Gastroesophageal sphincter (tissue), 4 donors: ENCODE data around the gene RAPGEFL1. TPM values are rescaled to one million over a fixed set of nuclear protein-coding genes. Genes with fewer than 3 reads are reported as not detected.

Source experiments
- ATAC-seq: fragments of 150-250 bp; one replicate; pipeline ENCODE4 v1.9.1; 2016; ENCODE audit warnings: mild to moderate bottlenecking, moderate library complexity
- H3K27ac ChIP-seq, 4 donors: fragments of 200-600 bp; sonication (generic) in 3 of 4; 1 replicate in 3 of 4; 2 replicates in 1 of 4; pipeline ENCODE4 v1.5.1; 2016 to 2019
- H3K27me3 ChIP-seq: fragments of 200-600 bp; sonication (generic); one replicate; pipeline ENCODE4 v1.5.1; 2019
- H3K36me3 ChIP-seq, 2 donors: fragments of 200-600 bp; sonication (generic); one replicate each; pipeline ENCODE4 v1.5.1; 2019; ENCODE audit warnings: control low read depth in 1 of 2
- H3K4me1 ChIP-seq, 3 donors: fragments of 200-600 bp; sonication (generic); 1 replicate in 2 of 3; 2 replicates in 1 of 3; pipeline ENCODE4 v1.5.1; 2016 to 2019; ENCODE audit warnings: control low read depth in 2 of 3
- H3K4me3 ChIP-seq, 2 donors: fragments of 200-600 bp; sonication (generic); one replicate each; pipeline ENCODE4 v1.5.1; 2019; ENCODE audit warnings: mild to moderate bottlenecking in 1 of 2, moderate library complexity in 1 of 2
- H3K9me3 ChIP-seq, 3 donors: fragments of 200-600 bp; sonication (generic); one replicate each; pipeline ENCODE4 v1.5.1; 2017 to 2019; ENCODE audit warnings: control low read depth in 2 of 3
- CTCF ChIP-seq, 4 experiments: fragments of 200-600 bp in 2 of 4; fragments of 450-650 bp in 2 of 4; sonication (generic) in 1 of 4; IDR thresholded peaks; one replicate each; pipeline ENCODE4 v1.5.1; 2017 to 2019; ENCODE audit warnings: antibody characterized with exemption in 4 of 4, mild to moderate bottlenecking in 2 of 4, moderate library complexity in 2 of 4
- EP300 ChIP-seq: sonication (generic); formaldehyde crosslinking; IDR thresholded peaks from one replicate; pipeline ENCODE4 v1.6.1; 2017; ENCODE audit warnings: antibody characterized with exemption, mild to moderate bottlenecking
- POLR2A ChIP-seq, 2 donors: fragments of 450-650 bp; IDR thresholded peaks; one replicate each; pipeline ENCODE4 v1.6.1; 2017; ENCODE audit warnings: antibody characterized with exemption in 2 of 2, mild to moderate bottlenecking in 2 of 2, moderate library complexity in 1 of 2
- POLR2AphosphoS5 ChIP-seq: sonication (generic); formaldehyde crosslinking; IDR thresholded peaks from one replicate; pipeline ENCODE4 v1.6.1; 2017; ENCODE audit warnings: antibody characterized with exemption
- WGBS, 2 donors: methylation state at CpG; one replicate each; pipeline ENCODE4 v1.1.5; 2018; ENCODE audit warnings: low coverage in 1 of 2; 5-methylcytosine and 5-hydroxymethylcytosine counted together
- total RNA-seq, 4 donors: library from RNA; depleted of rRNA; stranded (reverse); fragments of >200 nt; gene quantifications; one replicate each; pipeline ENCODE4 v1.1.0, GENCODE V29; 2016

Gene RAPGEFL1
- total RNA-seq, 4 donors from 2014 or later: 2.4 to 5.2 (median 3.3) TPM

- H3K4me3 ChIP-seq: no peak overlapping the region
- peaks cover 0 to 23% (median 11%) of the 10 kb centered on the region in 3 donors for H3K4me1 ChIP-seq
- no peaks in the 10 kb centered on the region for H3K9me3 ChIP-seq
- no peak overlapping the region for H3K27ac ChIP-seq
- ATAC-seq: no peak
- peaks cover 0 to 8% of the 10 kb centered on the region in 2 donors for H3K36me3 ChIP-seq
- no peaks in the 10 kb centered on the region for H3K27me3 ChIP-seq
- no peak for TF ChIP-seq CTCF (IDR thresholded peaks at IDR 0.05)
- WGBS, 2 donors: 40% methylated on average over 1 of the region's 8 CpGs; no CpG with 5 or more reads in 1 of the 2 donors
Observed at GRCh38 chr17:40181205-40181604, 3.9 kb downstream of the RAPGEFL1 start.

- no peak overlapping the region for H3K27ac ChIP-seq
- no peak for ATAC-seq
- H3K4me1 ChIP-seq: peaks cover 0 to 12% (median 5%) of the 10 kb centered on the region in 3 donors
- no peaks in the 10 kb centered on the region for H3K9me3 ChIP-seq
- no peak overlapping the region for H3K4me3 ChIP-seq
- no peaks in the 10 kb centered on the region for H3K27me3 ChIP-seq
- TF ChIP-seq CTCF (IDR thresholded peaks at IDR 0.05) (no peak), POLR2A (IDR thresholded peaks at IDR 0.05) (no peak), POLR2AphosphoS5 (no peak), EP300 (no peak)
- 83% methylated on average over 1 to 3 of the region's 6 CpGs for WGBS, 2 donors
- no peaks in the 10 kb centered on the region for H3K36me3 ChIP-seq
Observed at GRCh38 chr17:40182606-40183005, 5.3 kb downstream of the RAPGEFL1 start.

- H3K27ac ChIP-seq: no peak overlapping the region
- peaks cover 0 to 9% of the 10 kb centered on the region in 2 donors for H3K36me3 ChIP-seq
- ATAC-seq: no peak
- no peak for TF ChIP-seq POLR2AphosphoS5
- TF ChIP-seq POLR2A (IDR thresholded peaks at IDR 0.05): no peak
- TF ChIP-seq EP300: no peak
- no peak for TF ChIP-seq CTCF (IDR thresholded peaks at IDR 0.05)
- 90% methylated on average over 3 of the region's 3 CpGs; no CpG with 5 or more reads in 1 of the 2 donors for WGBS, 2 donors
- no peaks in the 10 kb centered on the region for H3K27me3 ChIP-seq
- H3K4me3 ChIP-seq: no peak overlapping the region
- no peaks in the 10 kb centered on the region for H3K9me3 ChIP-seq
- peaks cover 0 to 20% (median 9%) of the 10 kb centered on the region in 3 donors for H3K4me1 ChIP-seq
Observed at GRCh38 chr17:40187238-40187637, 10.0 kb downstream of the RAPGEFL1 start.

DNA sequence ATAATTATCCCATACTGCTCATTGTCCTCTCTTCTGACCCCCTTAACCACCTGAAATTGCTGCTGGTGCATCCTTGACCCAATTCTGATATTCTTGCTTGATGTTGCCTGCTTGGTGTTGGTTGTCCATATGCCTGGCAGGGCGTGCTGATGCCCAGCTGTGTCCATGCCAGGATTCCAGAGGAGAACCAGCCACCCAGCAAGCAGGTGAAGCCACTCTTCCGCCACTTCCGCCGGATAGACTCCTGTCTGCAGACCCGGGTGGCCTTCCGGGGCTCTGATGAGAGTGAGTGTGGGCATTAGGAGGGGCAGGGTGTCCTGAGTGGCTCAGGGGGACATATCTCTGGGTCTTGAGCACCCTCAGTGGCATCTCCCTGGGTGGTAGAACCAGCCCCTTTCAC is 11.4 kb downstream of the RAPGEFL1 start:
- WGBS, 2 donors: 100% methylated on average over 1 of the region's 6 CpGs; no CpG with 5 or more reads in 1 of the 2 donors

More for the DNA sequence above, 11.4 kb downstream of the RAPGEFL1 start:
- no peak for ATAC-seq
- no peak overlapping the region for H3K4me3 ChIP-seq
- H3K4me1 ChIP-seq: peaks cover 0 to 20% (median 9%) of the 10 kb centered on the region in 3 donors
- H3K9me3 ChIP-seq: no peaks in the 10 kb centered on the region
- TF ChIP-seq EP300: no peak
- TF ChIP-seq CTCF (IDR thresholded peaks at IDR 0.05): no peak
- no peak for TF ChIP-seq POLR2AphosphoS5
- TF ChIP-seq POLR2A (IDR thresholded peaks at IDR 0.05): no peak
- no peak overlapping the region for H3K27ac ChIP-seq
- H3K36me3 ChIP-seq: peaks cover 0 to 9% of the 10 kb centered on the region in 2 donors
- no peaks in the 10 kb centered on the region for H3K27me3 ChIP-seq
